H1 (cell line): ENCODE measurements around the gene BTBD18. TPM values are rescaled to one million over a fixed set of nuclear protein-coding genes. Genes with fewer than 3 reads are reported as not detected.

Experiments used
- CTCF ChIA-PET: fragments of 300-600 bp; sonication (Branson Sonifier 250); formaldehyde crosslinking; loops from one replicate; lab custom pipeline; 2021; ENCODE audit not compliant: partially characterized antibody; lab: Charles Lee
- POLR2A ChIA-PET: fragments of 300-600 bp; sonication (Branson Sonifier 250); formaldehyde crosslinking; loops from one replicate; lab custom pipeline; 2021; ENCODE audit warnings: inconsistent platforms; ENCODE audit not compliant: partially characterized antibody; lab: Charles Lee
- DNase-seq, 2 experiments: peaks; one replicate each; pipeline versions ENCODE4 v3.0.0 to v3.0.0-alpha.2; 2010 to 2022; ENCODE audit warnings: low spot score in 2 of 2, low read depth in 1 of 2, mixed read lengths in 1 of 2
- FAIRE-seq: peaks from 2 replicates; lab custom pipeline; 2011; peaks lifted over from hg19 to GRCh38; lab: Jason Lieb, UNC
- H2AFZ ChIP-seq: 2 replicates; pipeline ENCODE4 v1.8.1; 2012; ENCODE audit warnings: low read length, inconsistent platforms
- H2AK5ac ChIP-seq: 2 replicates; pipeline ENCODE4 v1.6.1; 2013; ENCODE audit warnings: low read depth, low read length
- H2BK120ac ChIP-seq: replicated peaks from 2 replicates; pipeline ENCODE3; 2013; ENCODE audit warnings: low read depth, low read length, inconsistent platforms
- H2BK12ac ChIP-seq: 2 replicates; pipeline ENCODE4 v1.6.1; 2013; ENCODE audit warnings: low read depth, low read length
- H2BK15ac ChIP-seq: 2 replicates; pipeline ENCODE4 v1.6.1; 2013; ENCODE audit warnings: low read length
- H2BK20ac ChIP-seq: 2 replicates; pipeline ENCODE4 v1.6.1; 2013; ENCODE audit warnings: low read length
- H2BK5ac ChIP-seq: 2 replicates; pipeline ENCODE4 v1.6.1; 2013; ENCODE audit warnings: low read depth, low read length
- H3K14ac ChIP-seq: 2 replicates; pipeline ENCODE4 v1.6.1; 2013; ENCODE audit warnings: inconsistent platforms; ENCODE audit not compliant: insufficient read length
- H3K18ac ChIP-seq: 2 replicates; pipeline ENCODE4 v1.6.1; 2013; ENCODE audit warnings: low read length; ENCODE audit errors: extremely low read depth
- H3K23ac ChIP-seq: 2 replicates; pipeline ENCODE4 v1.6.1; 2013; ENCODE audit warnings: inconsistent platforms; ENCODE audit not compliant: insufficient read length
- H3K23me2 ChIP-seq: 2 replicates; pipeline ENCODE4 v1.6.1; 2013; ENCODE audit warnings: low read depth, low read length
- H3K27ac ChIP-seq: 2 replicates; pipeline ENCODE4 v1.6.1; 2011; ENCODE audit warnings: low read depth, low read length, inconsistent platforms
- H3K27me3 ChIP-seq, 4 experiments: replicated peaks in 1 of 4; 1 replicate in 1 of 4; 2 replicates in 3 of 4; pipeline versions ENCODE4 v1.6.1 to v1.8.1; 2011 to 2013; ENCODE audit warnings: low read length in 3 of 4, mild to moderate bottlenecking in 3 of 4, inconsistent platforms in 2 of 4, mixed read lengths in 2 of 4, moderate library complexity in 1 of 4; ENCODE audit not compliant: control insufficient read depth in 3 of 4, insufficient read depth in 3 of 4; ENCODE audit errors: extremely low read depth in 1 of 4
- H3K36me3 ChIP-seq, 4 experiments: 2 replicates each; pipeline versions ENCODE4 v1.6.1 to v1.8.1; 2011 to 2013; ENCODE audit warnings: mild to moderate bottlenecking in 4 of 4, low read length in 3 of 4, moderate library complexity in 2 of 4, control low read depth in 1 of 4, inconsistent platforms in 1 of 4; ENCODE audit not compliant: insufficient read depth in 4 of 4, control insufficient read depth in 2 of 4
- H3K4ac ChIP-seq: replicated peaks from 2 replicates; pipeline ENCODE3; 2013; ENCODE audit warnings: low read length, low read depth, mixed read lengths, inconsistent platforms; ENCODE audit not compliant: insufficient read length
- H3K4me1 ChIP-seq, 4 experiments: replicated peaks in 1 of 4; 1 replicate in 1 of 4; 2 replicates in 3 of 4; pipeline versions ENCODE4 v1.6.1 to v1.8.1; 2011 to 2013; ENCODE audit warnings: low read length in 3 of 4, inconsistent platforms in 2 of 4, mixed read lengths in 1 of 4; ENCODE audit not compliant: insufficient read depth in 4 of 4, control insufficient read depth in 3 of 4
- H3K4me2 ChIP-seq, 2 experiments: 2 replicates each; pipeline versions ENCODE4 v1.6.1 to v1.8.1; 2011 to 2013; ENCODE audit warnings: low read depth in 2 of 2, low read length in 2 of 2, control low read depth in 1 of 2, inconsistent platforms in 1 of 2, mild to moderate bottlenecking in 1 of 2; ENCODE audit not compliant: insufficient read depth in 1 of 2
- H3K4me3 ChIP-seq, 4 experiments: fragments of 200-600, 300-600 bp in 1 of 4; sonication (generic), shearing (Covaris generic), sonication (Bioruptor Twin) in 1 of 4; 2 replicates each; pipeline versions ENCODE4 v1.5.1 to v1.8.1; 2011 to 2016; ENCODE audit warnings: low read length in 4 of 4, low read depth in 3 of 4, control low read depth in 2 of 4, inconsistent platforms in 2 of 4, mild to moderate bottlenecking in 2 of 4, mixed read lengths in 1 of 4, moderate library complexity in 1 of 4; ENCODE audit not compliant: insufficient read depth in 2 of 4; ENCODE audit errors: extremely low read depth in 1 of 4
- H3K56ac ChIP-seq: replicated peaks from 2 replicates; pipeline ENCODE3; 2013; ENCODE audit warnings: low read depth, mild to moderate bottlenecking, mixed read lengths, low read length, inconsistent platforms; ENCODE audit not compliant: insufficient read length
- H3K79me1 ChIP-seq: 2 replicates; pipeline ENCODE4 v1.6.1; 2013; ENCODE audit warnings: low read depth, low read length, control low read depth
- H3K79me2 ChIP-seq, 2 experiments: 2 replicates each; pipeline versions ENCODE4 v1.6.1 to v1.8.1; 2012 to 2013; ENCODE audit warnings: low read length in 2 of 2, mild to moderate bottlenecking in 2 of 2, inconsistent platforms in 1 of 2; ENCODE audit not compliant: insufficient read depth in 2 of 2, control insufficient read depth in 1 of 2
- H3K9ac ChIP-seq, 4 experiments: replicated peaks in 1 of 4; 1 replicate in 1 of 4; 2 replicates in 3 of 4; pipeline versions ENCODE4 v1.6.1 to v1.8.1; 2011 to 2013; ENCODE audit warnings: low read depth in 3 of 4, low read length in 3 of 4, control low read depth in 2 of 4, mild to moderate bottlenecking in 2 of 4, moderate library complexity in 2 of 4, inconsistent platforms in 1 of 4; ENCODE audit errors: extremely low read depth in 1 of 4
- H3K9me3 ChIP-seq, 2 experiments: 2 replicates each; pipeline versions ENCODE4 v1.6.1 to v1.8.1; 2012 to 2013; ENCODE audit warnings: mild to moderate bottlenecking in 2 of 2, moderate library complexity in 2 of 2, control low read depth in 1 of 2, inconsistent platforms in 1 of 2, low read depth in 1 of 2, low read length in 1 of 2, mixed read lengths in 1 of 2; ENCODE audit not compliant: insufficient read depth in 2 of 2
- H4K20me1 ChIP-seq, 2 experiments: replicated peaks in 1 of 2; 2 replicates each; pipeline versions ENCODE3 to v1.8.1; 2011 to 2013; ENCODE audit warnings: inconsistent platforms in 2 of 2, low read length in 2 of 2, mild to moderate bottlenecking in 1 of 2; ENCODE audit not compliant: insufficient read depth in 2 of 2, control insufficient read depth in 1 of 2
- H4K5ac ChIP-seq: 2 replicates; pipeline ENCODE4 v1.6.1; 2013; ENCODE audit warnings: low read length, low read depth, mixed read lengths, inconsistent platforms; ENCODE audit not compliant: insufficient read length
- H4K8ac ChIP-seq: 2 replicates; pipeline ENCODE4 v1.8.0; 2013; ENCODE audit warnings: mild to moderate bottlenecking, moderate library complexity, low read length, inconsistent platforms; ENCODE audit not compliant: insufficient read depth; ENCODE audit errors: extremely low read depth
- H4K91ac ChIP-seq: replicated peaks from 2 replicates; pipeline ENCODE3; 2013; ENCODE audit warnings: low read length, mixed read lengths, inconsistent platforms; ENCODE audit not compliant: insufficient read length
- CHD2 ChIP-seq: IDR thresholded peaks from 2 replicates; pipeline ENCODE4 v1.6.1; 2012; ENCODE audit warnings: low read length, improper control_type of control experiment
- CTCF ChIP-seq, 3 experiments: IDR thresholded peaks; 1 replicate in 2 of 3; 2 replicates in 1 of 3; pipeline versions ENCODE4 v1.5.1 to v1.6.1; 2011; ENCODE audit warnings: low read length in 3 of 3, mild to moderate bottlenecking in 3 of 3, inconsistent platforms in 2 of 3, low read depth in 1 of 3, moderate library complexity in 1 of 3; ENCODE audit not compliant: insufficient read depth in 1 of 3; ENCODE audit errors: control extremely low read depth in 1 of 3
- EGR1 ChIP-seq: IDR thresholded peaks from 2 replicates; pipeline ENCODE4 v1.6.1; 2011; ENCODE audit warnings: low read depth, low read length, borderline replicate concordance
- EP300 ChIP-seq, 2 experiments: IDR thresholded peaks; 1 replicate in 1 of 2; 2 replicates in 1 of 2; pipeline ENCODE4 v1.6.1; 2011 to 2012; ENCODE audit warnings: low read depth in 2 of 2, low read length in 2 of 2, mild to moderate bottlenecking in 2 of 2, borderline replicate concordance in 1 of 2, inconsistent platforms in 1 of 2, moderate library complexity in 1 of 2
- JUN ChIP-seq: IDR thresholded peaks from 2 replicates; pipeline ENCODE4 v1.6.1; 2011; ENCODE audit warnings: low read depth, mild to moderate bottlenecking, improper control_type of control experiment, low read length
- KDM5A ChIP-seq: fragments of 200-600 bp; IDR thresholded peaks from 2 replicates; pipeline ENCODE4 v1.7.1; 2012; ENCODE audit warnings: mild to moderate bottlenecking, low read length, inconsistent platforms, mixed read lengths
- NANOG ChIP-seq: IDR thresholded peaks from 2 replicates; pipeline ENCODE4 v1.6.1; 2011; ENCODE audit warnings: low read length, low read depth, mild to moderate bottlenecking, inconsistent platforms; ENCODE audit not compliant: insufficient read depth, poor library complexity, severe bottlenecking
- SIRT6 ChIP-seq: IDR thresholded peaks from one replicate; pipeline ENCODE4 v1.7.1; 2012; ENCODE audit warnings: low read length, inconsistent platforms
- TAF1 ChIP-seq: IDR thresholded peaks from 2 replicates; pipeline ENCODE4 v1.6.1; 2011; ENCODE audit warnings: mild to moderate bottlenecking, low read depth, low read length
- WGBS, 2 experiments: shearing (Covaris generic) in 1 of 2; methylation state at CpG; one replicate each; pipeline versions ENCODE4 v1.1.6 to v1.1.7; 2013 to 2015; ENCODE audit warnings: low lambda C conversion rate in 2 of 2, mixed read lengths in 2 of 2, inconsistent platforms in 1 of 2, low coverage in 1 of 2, missing lambda C conversion rate in 1 of 2; ENCODE audit not compliant: insufficient replicate concordance in 2 of 2, insufficient coverage in 1 of 2, insufficient read length in 1 of 2; ENCODE audit errors: extremely low coverage in 1 of 2, missing lambda C conversion rate in 1 of 2; 5-methylcytosine and 5-hydroxymethylcytosine counted together
- polyA plus RNA-seq, 7 experiments: library from polyadenylated mRNA; depleted of rRNA in 3 of 7; stranded (reverse) in 5 of 7; unstranded in 2 of 7; fragments of >200 nt in 5 of 7; fragments of 200-250 nt in 2 of 7; gene quantifications; 1 replicate in 5 of 7; 2 replicates in 1 of 7; 4 replicates in 1 of 7; pipeline versions ENCODE4 v1.2.1 to v1.2.3, GENCODE V29; 2011 to 2013; ENCODE audit warnings: missing spikeins in 2 of 7, mixed read lengths in 2 of 7
- total RNA-seq: library from RNA; stranded (reverse); fragmentation: NEBNext Ultra II Directional; extraction: Animal tissue kit (Norgen Biotek cat#: 25700); gene quantifications from 2 replicates; pipeline ENCODE4 v1.2.1, GENCODE V29; 2021

BTBD18 gene
- total and polyA plus RNA-seq, 2 of the 8 experiments (the other 6 are each of a cell fraction or from before 2014, with no cell fraction given), result 0.03 TPM; not detected in 1

GRCh38 chr11:57793351-57794115, 41.9 kb upstream of the BTBD18 start:
- no peak overlapping the region for H2BK20ac ChIP-seq
- H3K9ac ChIP-seq, result no peak overlapping the region
- H3K27ac ChIP-seq, result no peak overlapping the region
- no peak overlapping the region for H3K56ac ChIP-seq
- no peak for FAIRE-seq
- H3K4me3 ChIP-seq, result no peak overlapping the region
- CTCF ChIA-PET, result interaction anchor here (0.6 to 1.8 kb wide), 4 partner anchors 9 to 121 kb away, joined by 3 to 4 read pairs (median 4); no protein-coding TSS in a partner anchor
- no peak overlapping the region for H3K4ac ChIP-seq
- peaks cover 3 to 75% of the 10 kb centered on the region in 2 experiments; a peak in 3 of 4 replicates for H3K79me2 ChIP-seq
- POLR2A ChIA-PET, result interaction anchor here (1.0 to 3.0 kb wide), 4 partner anchors 12 to 45 kb away, joined by 3 to 11 read pairs (median 8); partner anchors contain the start of gene CTNND1
- WGBS, 2 experiments, result 88% methylated on average over 8 of the region's 8 CpGs; no CpG with 5 or more reads in 1 of the 2 experiments
- H3K23ac ChIP-seq, result no peak overlapping the region
- H3K79me1 ChIP-seq, result peaks cover 10% of the 10 kb centered on the region
- no peak overlapping the region; the same call in 1 of the 2 replicates for H4K8ac ChIP-seq
- H2BK5ac ChIP-seq, result no peak overlapping the region
- no peak overlapping the region for H2AFZ ChIP-seq
- no peak overlapping the region for H3K18ac ChIP-seq
- peaks cover 12 to 37% (median 24%) of the 10 kb centered on the region in 4 experiments for H3K36me3 ChIP-seq
- no peak overlapping the region for H4K5ac ChIP-seq
- H3K4me2 ChIP-seq, result no peak overlapping the region
- no peaks in the 10 kb centered on the region for H3K27me3 ChIP-seq
- H2AK5ac ChIP-seq, result no peak overlapping the region
- no peak overlapping the region for H2BK120ac ChIP-seq
- H4K91ac ChIP-seq, result no peak overlapping the region
- H3K14ac ChIP-seq, result no peak overlapping the region
- no peak overlapping the region for H2BK12ac ChIP-seq
- H4K20me1 ChIP-seq, result peaks cover 3 to 5% of the 10 kb centered on the region in 2 experiments
- H3K9me3 ChIP-seq, result no peaks in the 10 kb centered on the region
- no peak for DNase-seq
- H3K23me2 ChIP-seq, result no peaks in the 10 kb centered on the region
- no peak overlapping the region for H2BK15ac ChIP-seq
- H3K4me1 ChIP-seq, result peaks cover 0 to 2% (median 0%) of the 10 kb centered on the region in 4 experiments; a peak in 1 of 7 replicates
- TF ChIP-seq EP300 (IDR thresholded peaks at IDR 0.05; ENCODE audit: borderline replicate concordance in 1 of 2, low read depth in 2 of 2, low read length in 2 of 2) (no peak), SIRT6 (no peak), EGR1 (no peak), CHD2 (no peak), CTCF (IDR thresholded peaks at IDR 0.05; ENCODE audit: control extremely low read depth in 1 of 3, insufficient read depth in 1 of 3, low read depth in 1 of 3, low read length in 3 of 3) (no peak), NANOG (no peak), JUN (no peak), TAF1 (no peak), KDM5A (no peak)
